Frontal cortex (tissue), 4 donors: ENCODE results near the gene MROH2A. TPM values are rescaled to one million over a fixed set of nuclear protein-coding genes. Genes with fewer than 3 reads are reported as not detected.
"Not testable (repeated sequence)": the region's sequence is repeated elsewhere in the genome, so short reads cannot be mapped to it uniquely, and the experiment has no call there.

Source experiments
- DNase-seq, 2 donors: peaks; one replicate each; pipeline ENCODE4 v3.0.0; 2012; ENCODE audit warnings: low spot score in 2 of 2
- FAIRE-seq: peaks from 2 replicates; lab custom pipeline; 2012; peaks lifted over from hg19 to GRCh38; lab: Jason Lieb, UNC
- total RNA-seq: library from RNA; depleted of rRNA; stranded (reverse); fragments of >200 nt; gene quantifications from one replicate; pipeline ENCODE4 v1.2.3, GENCODE V29; 2014
- donor health status: control.
- donor health status: control.
- donor health status: control.

The MROH2A gene
- total RNA-seq, 1 donor from 2014 or later: not detected

DNA sequence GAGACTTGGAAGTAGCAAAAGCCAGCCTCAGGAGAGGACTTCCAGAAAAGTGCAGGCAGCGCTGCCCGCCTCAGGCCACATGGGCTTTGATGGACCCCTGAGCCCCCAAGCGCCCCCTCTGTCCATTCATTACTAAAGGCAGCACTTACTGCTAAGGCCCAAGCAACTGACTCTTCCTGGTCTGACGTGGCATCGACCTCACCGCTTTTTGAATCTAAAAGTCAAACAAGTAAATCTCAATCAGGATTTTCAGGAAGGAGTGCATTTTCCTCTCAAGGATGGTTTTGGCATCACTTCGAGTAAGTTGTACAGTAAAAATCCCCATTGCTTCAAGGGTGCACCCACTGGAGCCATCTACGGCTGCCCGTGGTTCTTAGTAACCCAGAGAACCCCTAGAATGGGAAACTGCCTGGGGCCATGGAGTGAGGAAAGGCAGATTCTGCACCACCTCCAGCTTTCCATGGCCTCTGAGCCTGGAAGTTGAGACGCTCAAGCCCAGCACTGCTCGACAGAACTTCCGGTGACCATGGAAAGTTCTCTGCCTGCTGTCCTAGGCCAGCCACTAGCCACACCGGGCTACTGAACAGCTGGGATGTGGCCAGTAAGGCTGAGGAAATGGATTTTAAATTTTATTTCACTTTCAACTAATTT, 69.2 kb downstream of the MROH2A start:
- DNase-seq (no peak), FAIRE-seq (no peak)

DNA sequence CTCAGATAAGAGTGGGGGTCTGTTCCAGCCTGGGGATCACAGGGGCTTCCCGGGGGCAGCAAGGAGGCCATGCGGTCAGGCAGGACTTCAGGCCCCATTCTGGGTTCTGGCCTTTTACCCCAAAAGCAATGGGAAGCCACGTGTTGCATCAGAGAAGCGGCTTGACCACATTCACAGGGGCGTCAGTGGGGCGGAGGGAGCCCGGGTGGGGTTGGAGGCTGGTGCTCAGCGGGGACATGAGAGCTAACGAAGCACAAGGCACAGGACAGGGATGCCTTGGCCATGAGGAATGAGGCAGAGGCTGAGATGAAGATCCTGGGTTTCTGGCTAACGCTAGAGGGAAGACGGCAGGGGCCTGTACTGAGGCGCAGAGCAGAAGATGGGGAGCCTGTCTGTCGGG, 70.1 kb downstream of the MROH2A start:
- DNase-seq: no peak
- FAIRE-seq: no peak

DNA sequence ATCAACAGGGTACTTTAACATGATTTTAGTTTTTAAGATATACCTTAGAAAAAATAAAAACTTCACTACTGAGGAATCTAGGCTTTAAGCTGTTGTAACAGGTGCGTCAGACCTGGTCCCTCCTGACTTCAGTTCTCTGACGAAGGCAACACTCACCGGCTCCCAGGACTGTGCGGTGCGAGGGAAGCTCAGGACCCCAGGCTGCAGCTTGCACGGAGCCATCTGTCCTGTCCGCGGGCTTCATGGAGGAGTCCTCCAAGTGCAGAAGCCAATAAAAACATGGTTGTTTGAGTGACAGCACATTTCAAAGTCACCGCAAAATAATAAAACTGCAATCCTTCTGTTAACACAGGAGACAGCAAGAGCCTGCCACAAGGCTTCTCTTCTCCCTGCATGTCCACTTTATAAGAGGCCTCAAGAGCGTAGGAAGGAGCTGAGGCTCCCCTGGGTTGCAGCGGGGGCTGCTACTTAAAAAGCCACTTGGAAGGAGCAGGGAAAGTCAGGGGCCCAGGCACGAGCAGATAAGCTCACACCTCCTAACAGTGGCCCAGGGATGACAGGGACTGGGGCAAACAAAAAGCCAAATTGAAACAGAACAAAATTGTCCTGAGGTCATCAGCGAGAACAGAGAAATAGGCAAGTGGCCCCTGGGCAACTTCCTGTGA, 71.6 kb downstream of the MROH2A start:
- DNase-seq (no peak), FAIRE-seq (no peak)

DNA sequence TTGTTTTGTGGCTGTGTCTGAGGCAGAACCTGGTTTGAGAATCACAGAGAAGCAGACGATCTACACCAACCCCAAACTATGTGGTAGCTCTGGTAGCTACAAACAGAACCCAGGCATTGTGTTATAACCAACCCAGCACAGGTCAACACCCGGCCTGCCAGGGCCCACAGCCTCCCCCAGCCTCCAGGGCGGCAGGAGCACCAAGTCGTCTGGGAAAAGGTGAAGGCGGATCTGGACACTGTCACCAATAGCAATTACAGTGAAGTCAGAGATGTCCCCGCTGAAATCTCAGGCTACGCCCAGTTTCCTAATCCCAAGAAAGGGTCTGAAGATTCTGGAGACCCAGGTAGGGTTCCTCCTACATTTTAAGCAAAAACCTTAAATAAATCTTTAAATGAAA, 72.6 kb downstream of the MROH2A start:
- FAIRE-seq (no peak), DNase-seq (no peak)

DNA sequence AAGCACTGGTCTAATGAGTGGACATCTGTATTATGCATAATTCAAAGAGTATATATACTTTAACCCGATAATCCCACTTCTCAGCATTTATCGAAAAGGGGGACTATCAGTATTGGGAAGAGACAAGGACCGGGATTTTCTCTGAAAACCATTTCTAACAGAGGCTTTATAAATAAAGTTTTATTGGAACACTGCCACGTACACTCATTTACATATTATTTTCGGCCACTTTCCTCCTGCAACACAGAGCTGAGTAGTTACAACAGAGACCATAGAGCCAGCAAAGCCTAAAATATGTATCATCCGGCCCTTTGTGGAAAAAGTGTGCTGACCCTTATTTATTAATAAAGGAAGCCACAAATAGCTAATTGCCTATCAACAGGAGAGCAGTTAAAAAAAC, 73.0 kb downstream of the MROH2A start:
- no peak for FAIRE-seq

DNA sequence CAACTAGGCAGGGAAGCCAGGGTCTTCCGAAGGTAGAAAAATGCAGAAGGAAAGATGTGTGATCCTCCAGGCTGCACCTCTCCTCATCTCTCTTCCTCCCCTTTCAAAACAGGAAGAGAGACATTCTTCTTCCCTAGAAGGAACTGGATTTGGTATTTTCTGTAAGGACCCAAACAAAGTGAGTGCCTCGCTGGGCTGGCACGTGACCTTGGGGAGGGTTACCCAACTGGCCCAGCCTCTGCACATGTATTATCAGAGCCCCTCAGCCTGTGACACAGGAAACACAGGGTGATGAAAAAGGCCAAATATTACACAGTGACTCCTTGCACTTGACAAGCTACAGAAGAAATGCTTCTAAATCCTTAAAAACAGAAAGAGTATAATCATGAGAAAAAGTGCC, 73.9 kb downstream of the MROH2A start:
- DNase-seq: no peak
- no peak for FAIRE-seq

More for the DNA sequence above, 73.0 kb downstream of the MROH2A start:
- DNase-seq: no peak

DNA sequence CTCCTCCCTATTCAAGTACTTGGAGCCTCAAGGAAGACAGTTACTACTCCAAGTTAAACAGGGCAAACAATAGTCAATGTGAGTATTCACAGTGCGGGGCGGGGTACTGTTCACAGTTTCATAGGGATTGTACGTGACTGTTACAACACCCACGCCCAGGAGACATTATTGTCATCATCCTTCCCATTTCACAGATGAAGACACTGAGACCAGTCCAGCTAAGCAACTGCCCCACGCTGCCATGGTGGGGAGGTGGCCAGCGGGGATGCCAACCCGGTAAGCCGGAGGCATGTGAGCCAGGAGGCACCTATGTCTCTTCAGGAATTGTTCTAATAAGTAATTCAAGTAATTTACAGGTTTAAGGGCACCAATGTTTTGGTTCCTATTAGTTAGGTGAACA, 75.2 kb downstream of the MROH2A start:
- FAIRE-seq (no peak), DNase-seq (no peak)

DNA sequence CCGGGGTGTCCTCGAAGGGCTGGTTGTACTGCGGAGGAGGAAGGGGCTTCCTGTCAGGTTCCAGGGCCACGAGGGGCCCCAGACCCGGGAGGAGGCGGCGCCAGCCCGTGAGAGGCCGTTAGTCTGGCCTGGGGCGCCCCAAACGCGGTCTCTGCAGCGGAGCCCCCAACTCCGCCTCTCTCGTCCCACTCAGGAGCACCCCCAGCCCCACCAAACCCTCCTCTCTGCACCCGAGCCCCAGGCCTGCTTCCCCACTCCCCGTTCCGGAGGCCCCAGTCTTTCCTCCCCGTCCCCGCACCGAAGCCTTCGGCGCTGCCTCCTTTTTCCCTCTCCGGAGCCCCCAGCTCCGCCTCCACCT, 75.7 kb downstream of the MROH2A start:
- FAIRE-seq (no peak), DNase-seq (no peak)

DNA sequence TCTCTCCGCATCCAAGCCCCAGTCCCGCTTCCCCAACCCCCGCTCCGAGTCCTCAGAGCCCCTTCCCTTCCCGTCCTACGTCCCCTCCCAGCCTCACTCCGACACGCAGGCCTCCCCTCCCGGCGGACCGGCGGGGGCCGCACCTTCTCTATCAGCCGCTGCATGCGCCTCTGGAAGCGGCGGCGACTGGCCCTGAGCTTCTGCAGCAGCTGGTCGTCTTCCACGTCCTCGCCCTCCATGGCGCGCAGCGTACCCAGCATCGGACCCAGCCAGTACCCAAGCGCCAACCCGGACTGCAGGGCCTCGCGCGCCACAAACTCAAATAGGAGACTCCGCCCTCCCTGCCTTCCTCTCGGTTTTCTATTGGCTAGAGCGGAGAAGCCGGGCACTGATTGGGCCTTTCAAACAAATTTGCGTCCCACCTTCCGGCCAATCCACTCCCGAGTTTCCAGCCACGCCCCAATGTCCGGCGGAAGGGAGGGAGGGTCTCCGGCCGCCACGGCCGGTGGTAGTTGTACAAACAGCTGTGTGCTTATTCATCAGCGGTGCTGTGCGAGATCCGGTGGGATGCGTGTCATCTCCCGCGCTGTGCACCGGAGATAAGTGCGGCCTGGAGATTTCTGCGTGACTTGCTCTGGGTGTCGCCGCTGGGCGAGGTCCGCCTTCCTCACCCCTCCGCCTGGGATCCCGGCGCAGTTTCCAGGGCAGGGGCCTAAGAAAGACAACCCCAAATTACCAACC, 76.3 kb downstream of the MROH2A start, which contains the start of gene HJURP:
Gene HJURP, minus strand, starts transcription at position 295 of the 741 bp plus-strand sequence. Its CDS starts 35 bp downstream, at position 260.
- FAIRE-seq (peak; percentile 75), DNase-seq (peak; percentile 88 to 98)

DNA sequence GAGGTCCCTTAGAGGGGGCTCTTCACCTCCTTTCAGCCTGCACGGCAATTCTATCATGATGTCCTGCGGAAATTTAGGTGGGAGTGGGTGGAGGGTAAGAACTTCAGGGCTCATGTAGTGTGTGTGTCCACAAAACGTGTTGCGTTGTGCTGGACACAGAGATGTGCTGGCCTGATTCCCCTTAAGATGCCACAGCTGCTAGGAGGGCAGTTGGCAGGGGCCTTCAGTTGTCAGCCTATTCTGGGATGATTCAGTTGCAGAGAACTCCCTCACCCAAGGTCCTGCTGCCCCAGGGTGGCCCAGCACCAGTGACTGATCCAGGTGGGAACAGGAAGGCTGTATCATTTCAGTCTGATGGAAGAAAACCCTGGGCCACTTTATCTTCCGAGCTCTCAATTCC, 77.2 kb downstream of the MROH2A start:
- DNase-seq (no peak), FAIRE-seq (no peak)

DNA sequence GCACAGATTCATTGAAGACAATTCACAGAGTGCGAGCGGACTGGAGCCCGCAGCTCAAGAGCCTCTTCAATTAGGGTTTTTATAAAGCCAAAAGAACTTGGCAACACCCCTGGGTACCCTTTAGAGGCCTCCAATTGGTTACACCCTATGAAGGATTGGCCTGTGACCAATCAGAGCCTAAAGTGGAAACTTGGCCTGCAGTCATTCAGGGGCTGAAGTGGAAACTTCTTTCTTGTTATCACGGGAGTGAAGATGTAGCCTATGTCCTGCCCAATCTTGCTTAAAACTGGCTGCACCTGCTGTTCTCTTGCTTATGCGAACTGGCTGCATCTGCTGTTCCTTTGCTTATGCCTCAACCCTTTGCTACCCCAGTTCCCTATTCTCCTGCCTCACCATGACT, 78.1 kb downstream of the MROH2A start:
- no peak for DNase-seq
- no peak for FAIRE-seq

DNA sequence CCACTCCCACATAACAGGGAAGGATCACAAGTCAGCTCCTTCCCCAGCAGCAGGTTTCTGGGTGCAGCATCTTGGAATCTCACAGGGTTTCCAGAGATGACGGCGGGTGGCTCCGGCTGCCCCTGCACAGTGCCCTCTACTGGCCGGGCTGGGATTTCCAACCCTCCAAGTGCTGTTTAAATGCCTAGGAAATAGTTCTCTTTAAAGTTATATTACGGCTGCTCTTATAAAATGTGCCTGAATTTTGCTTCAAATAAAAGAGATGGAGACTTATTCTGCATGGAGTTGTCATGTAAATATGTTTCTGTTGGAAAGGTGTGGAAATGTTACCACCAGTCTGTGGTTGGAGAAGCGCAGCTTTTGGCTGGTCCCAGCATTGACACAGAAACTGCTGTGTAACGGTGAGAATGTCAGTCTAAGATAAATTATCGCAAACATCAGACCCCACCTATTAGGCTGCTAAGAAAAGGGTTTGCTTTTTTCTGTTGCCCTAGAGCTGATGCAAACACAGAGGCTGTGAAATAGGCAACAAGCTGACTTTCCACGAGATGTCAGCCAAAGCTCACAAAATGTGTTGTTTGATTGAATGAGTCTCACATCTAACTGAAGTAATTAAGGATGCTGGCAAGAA, 79.5 kb downstream of the MROH2A start:
- FAIRE-seq (no peak), DNase-seq (no peak)

DNA sequence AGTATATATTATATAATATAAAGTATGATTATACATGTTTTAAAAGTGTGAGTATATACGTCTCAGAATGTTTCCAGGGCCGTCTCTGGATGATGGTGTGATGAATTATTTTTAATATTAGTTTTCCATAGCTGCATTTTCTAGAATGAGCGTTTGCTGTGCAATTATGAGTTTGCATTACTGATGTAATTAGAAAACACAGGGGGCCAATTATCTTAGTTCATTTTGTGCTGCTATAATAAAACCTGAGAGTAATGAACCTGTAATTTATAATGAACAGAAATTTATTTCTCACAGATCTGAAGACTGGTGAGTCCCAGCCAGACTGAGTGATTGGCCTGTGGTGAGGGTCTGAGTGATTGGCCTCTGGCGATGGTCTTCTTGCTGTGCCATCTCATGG, 80.2 kb downstream of the MROH2A start:
- FAIRE-seq (no peak), DNase-seq (no peak)

DNA sequence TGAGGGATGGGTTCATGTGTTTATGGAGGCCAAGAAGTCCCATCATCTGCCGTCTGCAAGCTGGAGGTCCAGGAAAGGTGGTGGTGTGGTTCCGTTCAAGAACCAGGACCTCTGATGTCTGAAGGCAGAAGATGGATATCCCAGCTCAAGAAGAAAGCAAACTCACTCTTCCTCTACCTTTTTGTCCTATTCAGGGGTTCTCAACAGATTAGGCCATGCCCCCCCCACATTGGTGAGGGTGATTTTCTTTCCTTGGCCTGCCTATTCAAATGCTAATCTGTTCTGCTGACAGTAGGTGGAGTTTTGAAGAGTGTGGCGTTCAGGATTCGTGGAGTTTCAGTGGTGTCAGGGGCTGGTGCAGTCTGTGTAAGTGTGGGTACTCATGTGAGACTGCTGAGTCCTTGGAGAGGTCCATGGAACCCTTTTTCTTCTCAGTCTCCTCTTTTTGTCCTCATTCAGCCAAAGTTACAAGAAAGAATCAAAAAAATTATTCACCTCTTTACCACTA, 84.2 kb downstream of the MROH2A start:
- FAIRE-seq (no peak), DNase-seq (no peak)

DNA sequence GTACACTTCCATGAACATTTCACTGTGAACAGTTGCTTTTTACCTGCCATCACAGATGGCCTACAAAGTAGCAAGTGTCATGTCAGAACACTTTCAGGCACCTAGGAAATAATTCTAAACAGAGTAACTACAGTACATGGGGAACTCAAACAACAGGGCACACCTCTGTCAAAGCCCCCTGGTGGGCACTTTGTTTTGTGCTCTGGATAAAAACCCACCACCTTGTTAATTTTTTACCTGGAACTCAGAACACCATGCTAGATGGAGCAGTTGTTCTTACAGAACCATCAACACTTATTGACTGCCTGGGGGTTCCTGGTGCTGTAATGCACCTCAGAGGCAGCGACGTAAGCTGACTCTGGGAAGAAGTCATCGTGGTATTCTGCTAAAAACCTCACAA, 87.7 kb downstream of the MROH2A start:
- FAIRE-seq (no peak), DNase-seq (no peak)

DNA sequence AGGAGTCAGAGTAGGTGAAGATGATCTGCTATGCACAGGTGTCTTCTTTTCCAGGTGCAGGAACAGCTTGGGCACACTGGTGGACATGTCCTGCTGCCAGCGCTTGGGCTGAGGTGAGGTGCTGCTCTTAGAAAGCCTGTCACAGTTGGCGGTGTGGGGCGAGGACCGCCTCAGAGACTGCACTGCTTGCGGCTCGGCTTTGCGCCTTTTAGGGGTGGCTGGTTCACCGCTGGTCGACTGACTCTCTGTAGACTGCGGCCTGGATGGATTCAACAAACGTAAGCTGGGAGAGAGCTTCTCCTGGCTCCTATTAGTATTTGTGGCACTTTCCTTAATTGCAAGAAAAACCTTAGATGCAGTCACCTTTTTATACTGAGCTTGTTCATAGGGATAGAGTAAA, 88.3 kb downstream of the MROH2A start:
- DNase-seq (no peak), FAIRE-seq (no peak)

DNA sequence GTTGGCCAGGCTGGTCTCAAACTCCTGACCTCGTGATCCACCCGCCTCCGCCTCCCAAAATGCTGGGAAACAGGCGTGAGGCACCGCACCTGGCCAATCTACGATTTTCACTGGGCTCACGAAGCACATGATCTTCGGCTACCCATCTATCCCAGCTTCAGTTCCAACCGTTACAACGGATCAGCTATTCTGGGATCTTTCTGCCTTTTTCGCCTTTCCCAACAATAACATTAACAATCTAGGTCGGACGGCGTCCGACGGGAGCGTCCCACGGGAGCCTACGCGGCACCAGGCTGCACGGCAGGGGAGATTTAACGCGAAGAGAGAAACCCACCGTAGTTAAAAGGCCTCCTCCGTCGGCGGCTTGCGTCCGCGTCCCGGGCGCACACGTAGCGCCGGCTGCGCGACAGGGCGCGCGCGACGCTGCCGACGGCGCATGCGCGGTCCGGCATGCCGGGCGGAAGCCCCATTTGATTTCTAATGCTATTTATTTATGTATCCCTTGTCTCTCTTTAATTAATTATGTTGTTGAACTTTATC, 89.9 kb downstream of the MROH2A start, which contains the start of gene MSL3B:
Gene MSL3B, minus strand, starts transcription at position 394 of the 540 bp plus-strand sequence.
- FAIRE-seq: no peak
- DNase-seq: peak; percentile 37 to 58

DNA sequence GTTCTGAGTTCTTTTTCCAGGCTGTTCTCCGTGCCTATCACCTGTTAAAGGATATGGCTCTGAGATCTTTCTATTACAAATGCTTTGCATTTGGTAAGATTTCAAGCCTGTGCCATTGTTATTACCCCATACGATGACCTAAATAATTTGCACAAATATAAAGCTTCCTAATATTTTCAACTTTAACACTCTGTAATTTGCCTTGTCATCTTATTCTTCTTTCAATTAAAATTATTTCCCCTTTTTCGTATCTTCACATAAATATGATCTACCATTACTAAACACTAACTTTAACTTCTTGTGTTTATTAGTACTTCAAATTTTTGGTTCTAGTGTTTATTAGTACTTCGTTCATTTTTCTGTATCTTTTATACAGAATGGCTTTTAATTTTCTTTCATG, 93.3 kb downstream of the MROH2A start:
- DNase-seq: no peak
- peak; percentile 23 for FAIRE-seq

DNA sequence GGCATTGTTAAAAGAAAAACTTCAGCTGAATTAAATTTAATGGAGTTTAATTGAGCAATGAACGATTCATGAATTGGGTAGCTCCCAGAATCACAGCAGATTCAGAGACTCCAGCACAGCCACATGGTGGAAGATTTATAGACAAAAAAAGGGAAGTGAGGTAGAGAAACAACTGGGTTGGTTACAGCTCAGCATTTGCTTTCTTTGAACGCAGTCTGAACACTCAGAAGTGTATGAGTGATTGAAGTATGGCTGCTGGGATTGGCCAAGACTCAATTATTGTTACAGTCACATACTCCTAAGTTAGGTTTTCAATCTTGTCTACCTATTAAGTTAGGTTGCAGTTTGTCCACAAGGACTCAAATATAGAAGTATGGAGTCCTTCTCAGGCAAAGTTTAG, 94.0 kb downstream of the MROH2A start:
- DNase-seq, FAIRE-seq: not testable (repeated sequence)

DNA sequence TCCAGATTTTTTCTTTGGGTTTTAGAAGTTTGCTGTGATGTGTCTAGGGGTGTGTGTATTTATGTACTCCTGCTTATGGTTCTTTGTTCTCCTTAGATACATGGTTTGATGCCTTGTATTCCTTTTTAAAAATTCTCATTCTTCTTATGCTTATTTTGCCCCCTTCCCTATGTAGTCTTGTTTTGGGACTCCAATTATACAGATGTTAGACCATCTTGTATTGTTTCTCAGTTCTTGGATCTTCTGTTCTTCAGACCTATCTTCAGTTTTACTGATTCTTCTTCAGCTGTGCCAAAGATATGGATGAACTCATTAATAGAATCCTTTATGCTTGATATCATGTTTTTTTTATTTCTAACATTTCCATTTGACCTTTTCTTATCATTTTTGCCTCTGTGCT, 104.2 kb downstream of the MROH2A start:
- DNase-seq (no peak), FAIRE-seq (no peak)
